Prostate gland (tissue), 2 donors: Measurements from ENCODE around the gene UPP1. TPM values are rescaled to one million over a fixed set of nuclear protein-coding genes. Genes with fewer than 3 reads are reported as not detected.
A peak's percentile ranks its signal among the peaks of the same experiment; 100 is the strongest.

Source experiments
- DNase-seq: peaks from one replicate; pipeline ENCODE4 v3.0.0-alpha.2; 2019; ENCODE audit warnings: low spot score
- H3K27ac ChIP-seq, 2 donors: fragments of 200-600 bp; sonication (generic); 2 replicates each; pipeline ENCODE4 v1.5.1; 2017 to 2019
- H3K27me3 ChIP-seq: fragments of 200-600 bp; sonication (generic); replicated peaks from 2 replicates; pipeline ENCODE4 v1.5.1; 2019; ENCODE audit not compliant: insufficient read depth
- H3K36me3 ChIP-seq, 2 donors: fragments of 200-600 bp; sonication (generic); 1 replicate in 1 of 2; 2 replicates in 1 of 2; pipeline versions ENCODE4 v1.5.1 to v1.8.1; 2017 to 2019
- H3K4me1 ChIP-seq: fragments of 200-600 bp; sonication (generic); replicated peaks from 2 replicates; pipeline ENCODE4 v1.5.1; 2019
- H3K4me3 ChIP-seq, 2 donors: fragments of 200-600 bp; sonication (generic); 2 replicates each; pipeline ENCODE4 v1.5.1; 2017 to 2019
- H3K9me3 ChIP-seq: fragments of 200-600 bp; sonication (generic); 2 replicates; pipeline ENCODE4 v1.5.1; 2017
- POLR2A ChIP-seq: fragments of 450-650 bp; IDR thresholded peaks from one replicate; pipeline ENCODE4 v1.6.1; 2016; ENCODE audit warnings: antibody characterized with exemption, mild to moderate bottlenecking
- POLR2AphosphoS5 ChIP-seq: sonication (generic); formaldehyde crosslinking; IDR thresholded peaks from one replicate; pipeline ENCODE4 v1.6.1; 2017; ENCODE audit warnings: antibody characterized with exemption
- WGBS: methylation state at CpG from one replicate; pipeline ENCODE4 v1.1.5; 2018; 5-methylcytosine and 5-hydroxymethylcytosine counted together
- intact Hi-C: fragments of 100-400 bp; cut with DNase I; formaldehyde crosslinking; loops from one replicate; pipeline ENCODE4 v1.14.2; 2022
- total RNA-seq, 2 donors: library from RNA; depleted of rRNA; stranded (reverse); fragments of >200 nt; gene quantifications; one replicate each; pipeline ENCODE4 v1.1.0, GENCODE V29; 2016
- TF ChIP-seq, protein P1 (sequence below), 4 experiments: fragments of 200-600 bp in 2 of 4; fragments of 450-650 bp in 2 of 4; sonication (generic) in 2 of 4; IDR thresholded peaks; 1 replicate in 3 of 4; 2 replicates in 1 of 4; pipeline ENCODE4 v1.5.1; 2016 to 2019; ENCODE audit warnings: antibody characterized with exemption in 4 of 4, mild to moderate bottlenecking in 2 of 4, moderate library complexity in 2 of 4

UPP1 gene
- total RNA-seq, 2 donors from 2014 or later: 4.9 to 13.0 TPM

DNA sequence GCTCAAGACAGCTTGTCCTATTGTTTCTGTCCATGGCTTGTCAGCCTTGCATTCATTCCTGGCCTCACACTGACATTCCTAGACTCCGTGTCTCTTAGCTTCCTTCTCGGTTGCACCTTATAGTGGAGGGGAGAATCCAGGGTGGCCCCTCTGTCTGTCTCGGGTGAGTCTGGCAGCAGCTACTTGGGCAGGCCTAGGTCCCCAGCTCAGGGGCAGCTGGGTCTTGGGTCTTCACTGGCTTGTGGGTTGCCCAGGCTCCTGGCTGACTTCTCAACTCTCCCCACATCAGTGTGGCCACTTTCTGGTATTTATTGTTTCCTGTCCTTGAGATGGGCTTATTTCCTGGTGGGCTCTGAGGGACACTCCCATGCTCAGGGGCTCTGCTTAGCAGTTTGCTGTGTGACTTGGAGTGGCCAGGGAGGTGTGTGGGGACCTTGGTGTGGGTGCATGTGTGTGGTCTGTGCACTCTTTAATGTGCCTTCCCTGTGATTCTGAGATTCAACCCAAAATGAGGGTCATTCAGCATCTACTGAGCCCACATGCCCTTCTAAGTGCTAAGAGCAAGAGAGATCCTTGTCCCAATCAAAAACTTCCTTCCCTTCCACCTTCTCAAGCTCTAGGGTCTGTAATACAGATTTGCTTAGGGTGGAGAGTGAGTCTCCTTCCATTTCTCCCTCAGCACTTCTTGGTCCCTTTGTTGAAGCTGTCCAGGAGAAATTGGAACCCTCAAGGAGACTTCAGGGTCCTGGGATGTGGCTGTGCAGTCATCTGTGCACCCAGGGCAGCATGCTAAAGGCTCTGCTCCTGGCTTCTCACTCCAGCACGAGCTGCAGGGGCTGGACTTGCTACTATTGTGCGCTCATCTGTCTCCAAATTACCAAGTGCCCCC, 20.1 kb downstream of the UPP1 start:
- intact Hi-C loops: no loop called here
- no peaks in the 10 kb centered on the region for H3K4me1 ChIP-seq
- H3K27ac ChIP-seq: no peak overlapping the region
- H3K9me3 ChIP-seq: no peaks in the 10 kb centered on the region
- H3K36me3 ChIP-seq: no peaks in the 10 kb centered on the region
- H3K27me3 ChIP-seq: no peaks in the 10 kb centered on the region
- DNase-seq: no peak
- H3K4me3 ChIP-seq: no peak overlapping the region
- TF ChIP-seq, protein P1, sequence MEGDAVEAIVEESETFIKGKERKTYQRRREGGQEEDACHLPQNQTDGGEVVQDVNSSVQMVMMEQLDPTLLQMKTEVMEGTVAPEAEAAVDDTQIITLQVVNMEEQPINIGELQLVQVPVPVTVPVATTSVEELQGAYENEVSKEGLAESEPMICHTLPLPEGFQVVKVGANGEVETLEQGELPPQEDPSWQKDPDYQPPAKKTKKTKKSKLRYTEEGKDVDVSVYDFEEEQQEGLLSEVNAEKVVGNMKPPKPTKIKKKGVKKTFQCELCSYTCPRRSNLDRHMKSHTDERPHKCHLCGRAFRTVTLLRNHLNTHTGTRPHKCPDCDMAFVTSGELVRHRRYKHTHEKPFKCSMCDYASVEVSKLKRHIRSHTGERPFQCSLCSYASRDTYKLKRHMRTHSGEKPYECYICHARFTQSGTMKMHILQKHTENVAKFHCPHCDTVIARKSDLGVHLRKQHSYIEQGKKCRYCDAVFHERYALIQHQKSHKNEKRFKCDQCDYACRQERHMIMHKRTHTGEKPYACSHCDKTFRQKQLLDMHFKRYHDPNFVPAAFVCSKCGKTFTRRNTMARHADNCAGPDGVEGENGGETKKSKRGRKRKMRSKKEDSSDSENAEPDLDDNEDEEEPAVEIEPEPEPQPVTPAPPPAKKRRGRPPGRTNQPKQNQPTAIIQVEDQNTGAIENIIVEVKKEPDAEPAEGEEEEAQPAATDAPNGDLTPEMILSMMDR (IDR thresholded peaks at IDR 0.05): no peak
- TF ChIP-seq POLR2A (no peak), POLR2AphosphoS5 (no peak)
- WGBS: 88% methylated on average over 5 of the region's 5 CpGs

DNA sequence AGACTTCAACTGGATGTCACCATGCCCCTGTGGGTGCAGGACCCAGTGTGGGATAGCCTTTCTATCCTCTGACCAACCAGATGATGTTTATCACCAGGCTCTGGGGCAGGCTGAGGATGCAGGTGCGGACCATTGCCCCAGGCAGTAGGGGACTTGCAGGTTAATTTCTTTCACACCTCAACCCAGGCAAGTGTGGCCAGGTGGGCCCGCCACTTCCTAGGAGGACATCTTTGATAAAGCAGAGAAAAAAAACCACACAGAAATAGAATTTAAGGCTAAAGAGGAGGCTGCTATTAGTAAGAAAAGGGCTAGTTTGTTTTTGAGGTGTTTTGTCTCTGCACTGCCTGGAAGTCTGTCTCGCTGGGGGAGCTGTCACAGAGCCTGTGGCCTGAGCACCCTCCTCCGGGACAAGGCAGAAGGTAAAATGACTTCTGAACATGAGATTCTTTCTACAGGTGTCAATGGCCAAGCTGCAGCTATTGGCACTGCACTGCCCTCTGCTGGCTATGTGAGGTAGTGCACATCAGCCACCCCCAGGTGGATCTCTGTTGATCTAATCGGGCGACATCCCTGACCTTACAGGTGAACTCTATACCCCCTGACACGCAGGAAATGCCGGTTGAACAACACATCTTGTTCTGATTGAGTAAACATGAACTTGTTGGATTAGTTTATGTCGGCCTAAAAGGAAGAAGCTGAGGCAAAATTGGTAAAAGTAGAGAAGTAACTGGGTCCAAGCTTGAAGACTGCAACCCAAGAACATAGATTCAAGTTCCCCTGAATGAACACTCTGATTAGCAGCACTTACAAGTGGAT, 21.0 kb downstream of the UPP1 start:
- no peak overlapping the region for H3K4me3 ChIP-seq
- H3K4me1 ChIP-seq: no peaks in the 10 kb centered on the region
- TF ChIP-seq POLR2A (no peak), POLR2AphosphoS5 (no peak)
- TF ChIP-seq, protein P1 (IDR thresholded peaks at IDR 0.05): peak; percentile 92 to 100 (median 98)
- DNase-seq: peak; percentile 69
- no peak overlapping the region for H3K27ac ChIP-seq
- H3K9me3 ChIP-seq: no peaks in the 10 kb centered on the region
- 24% methylated on average over 9 of the region's 9 CpGs for WGBS
- no peaks in the 10 kb centered on the region for H3K27me3 ChIP-seq
- no peaks in the 10 kb centered on the region for H3K36me3 ChIP-seq
- intact Hi-C loops: loop anchor here (2.0 to 5.0 kb wide), 3 partner anchors 73 to 165 kb away; partner anchors contain the start of gene C7orf57

DNA sequence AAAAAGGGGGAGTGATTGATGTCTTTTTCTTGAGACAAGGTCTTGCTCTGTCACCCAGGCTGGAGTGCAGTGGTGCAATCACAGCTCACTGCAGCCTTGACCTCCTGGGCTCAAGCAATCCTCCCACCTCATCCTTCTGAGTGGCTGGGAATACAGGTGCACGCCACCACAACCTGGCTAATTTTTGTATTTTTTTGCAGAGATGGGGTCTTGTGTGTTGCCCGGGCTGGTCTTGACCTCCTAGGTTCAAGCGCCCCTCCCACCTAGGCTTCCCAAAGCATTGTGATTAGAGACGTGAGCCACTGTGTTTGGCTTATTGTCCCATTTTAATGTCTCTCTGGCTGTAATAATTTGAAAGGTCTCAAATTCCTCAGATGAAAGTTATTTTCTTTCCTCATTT, 21.8 kb downstream of the UPP1 start:
- no peak for TF ChIP-seq POLR2AphosphoS5
- no peak for TF ChIP-seq POLR2A
- TF ChIP-seq, protein P1 (IDR thresholded peaks at IDR 0.05): no peak
- no peak overlapping the region for H3K27ac ChIP-seq
- H3K4me3 ChIP-seq: no peak overlapping the region
- no peaks in the 10 kb centered on the region for H3K9me3 ChIP-seq
- no peak for DNase-seq
- no peaks in the 10 kb centered on the region for H3K27me3 ChIP-seq
- WGBS: 83% methylated on average over 4 of the region's 4 CpGs
- H3K4me1 ChIP-seq: no peaks in the 10 kb centered on the region
- intact Hi-C loops: loop anchor here (2.0 to 5.0 kb wide), 3 partner anchors 74 to 166 kb away; partner anchors contain the start of gene C7orf57
- H3K36me3 ChIP-seq: no peaks in the 10 kb centered on the region

DNA sequence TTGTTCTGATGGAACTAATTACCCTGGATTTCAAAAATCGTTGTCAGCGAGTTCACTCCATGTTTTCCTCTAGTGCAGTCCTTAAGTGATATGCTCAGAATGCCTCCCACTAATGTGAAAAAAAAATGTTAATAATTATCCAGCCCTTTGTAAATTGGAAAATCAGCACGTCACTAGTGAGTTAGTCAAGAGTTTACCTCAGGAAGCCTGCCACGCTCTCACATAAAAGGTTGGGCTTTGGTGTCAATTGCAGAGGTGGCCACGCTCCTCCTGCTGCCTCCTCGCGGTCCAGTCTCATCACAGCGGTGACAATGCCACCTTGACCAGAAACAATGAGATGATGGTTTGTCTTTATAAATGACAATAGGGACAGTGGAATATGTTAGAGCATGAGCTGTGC, 22.5 kb downstream of the UPP1 start:
- DNase-seq: no peak

More for the DNA sequence above, 22.5 kb downstream of the UPP1 start:
- no peaks in the 10 kb centered on the region for H3K36me3 ChIP-seq
- no peaks in the 10 kb centered on the region for H3K9me3 ChIP-seq
- no peaks in the 10 kb centered on the region for H3K27me3 ChIP-seq
- no peak overlapping the region for H3K4me3 ChIP-seq
- H3K4me1 ChIP-seq: no peaks in the 10 kb centered on the region
- no peak overlapping the region for H3K27ac ChIP-seq
- TF ChIP-seq, protein P1 (IDR thresholded peaks at IDR 0.05): no peak
- no peak for TF ChIP-seq POLR2A
- TF ChIP-seq POLR2AphosphoS5: no peak
- intact Hi-C loops: loop anchor here (2.0 to 5.0 kb wide), 3 partner anchors 74 to 167 kb away; partner anchors contain the start of gene C7orf57
- WGBS: 82% methylated on average over 8 of the region's 8 CpGs
